ENCODE results near the gene TMEM150C.
A peak's percentile ranks its signal among the peaks of the same experiment; 100 is the strongest.

TMEM150C gene

GRCh38 chr4:82469791-82470345, 91.9 kb downstream of the TMEM150C start:
- DNase-seq = no peak

DNA sequence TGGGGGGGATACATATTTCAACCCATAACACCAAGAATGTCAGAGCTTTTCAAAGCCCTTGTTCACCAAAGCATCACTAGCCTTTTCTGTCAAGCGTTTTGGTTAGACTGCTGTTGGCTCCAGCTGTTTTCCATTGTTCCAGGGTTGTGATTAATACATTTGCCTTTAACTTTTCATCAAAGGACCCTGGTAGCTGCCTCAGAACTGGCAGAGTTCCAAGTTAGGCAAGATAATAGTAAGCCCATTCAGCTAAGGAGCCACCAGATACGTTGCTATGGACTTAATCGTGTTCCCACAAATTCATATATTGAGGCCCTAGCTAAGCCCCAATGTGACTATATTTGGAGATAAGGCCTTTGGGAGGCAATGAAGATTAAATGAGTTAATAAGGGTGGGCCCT, 94.3 kb downstream of the TMEM150C start:
- no peak for DNase-seq

GRCh38 chr4:82463221-82463620, 98.6 kb downstream of the TMEM150C start:
- DNase-seq = no peak

GRCh38 chr4:82462415-82462831, 99.4 kb downstream of the TMEM150C start:
- DNase-seq = peak; percentile 37

DNA sequence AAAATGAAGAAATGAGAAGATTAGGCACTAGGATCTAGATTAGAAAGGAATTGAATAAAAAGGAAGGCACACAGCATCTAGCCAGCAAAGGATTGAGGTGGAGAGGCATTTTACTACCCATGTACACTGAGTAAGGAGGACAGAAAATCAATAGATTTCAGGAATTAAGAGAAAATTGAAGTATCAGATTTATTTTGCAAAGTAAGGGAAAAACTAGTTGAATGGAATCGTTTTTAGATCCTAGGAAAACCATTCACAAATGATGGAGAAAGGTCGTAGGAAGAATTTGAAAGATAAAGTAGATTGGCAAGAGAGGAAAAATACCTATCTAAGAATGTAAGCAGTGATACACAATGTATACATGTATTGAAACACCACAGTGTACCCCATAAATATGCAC, 100.1 kb downstream of the TMEM150C start:
- no peak for DNase-seq

DNA sequence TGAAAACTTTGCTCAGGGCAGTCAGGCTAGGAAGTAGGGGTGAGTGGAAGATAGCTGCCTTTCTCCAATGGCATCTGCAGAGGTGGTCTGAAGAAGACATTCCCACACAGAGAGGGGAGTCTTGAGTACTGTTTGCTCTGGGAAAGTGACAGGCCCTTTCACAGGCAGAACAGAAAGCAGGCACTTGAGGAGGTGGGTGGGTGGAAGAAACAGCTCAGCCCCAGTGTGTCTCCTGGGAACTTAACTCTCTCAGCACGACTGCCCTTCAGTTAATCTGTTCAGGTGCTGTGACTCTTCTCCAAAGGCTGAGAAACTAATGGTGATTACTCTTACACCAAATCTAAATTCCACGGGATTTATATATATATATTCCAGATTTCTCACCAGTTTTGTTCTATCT, 103.1 kb downstream of the TMEM150C start:
- DNase-seq = no peak

GRCh38 chr4:82457266-82457665, 104.5 kb downstream of the TMEM150C start:
- no peak for DNase-seq

DNA sequence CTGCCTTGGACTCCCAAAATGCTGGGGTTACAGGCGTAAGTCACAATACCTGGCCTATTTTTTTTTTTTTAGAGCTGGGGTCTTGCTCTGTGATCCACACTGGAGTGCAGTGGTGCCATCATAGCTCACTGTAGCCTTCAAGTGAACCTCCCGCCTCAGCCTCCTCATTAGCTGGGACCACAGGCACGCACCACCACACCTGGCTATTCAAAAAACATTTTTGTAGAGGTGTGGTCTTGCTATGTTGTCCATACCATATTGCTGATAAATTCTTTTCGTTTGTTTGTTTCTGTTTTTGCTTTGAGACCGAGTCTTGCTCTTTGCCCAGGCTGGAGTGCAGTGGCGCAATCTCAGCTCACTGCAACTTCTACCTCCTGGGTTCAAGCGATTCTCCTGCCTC, 109.8 kb downstream of the TMEM150C start:
- no peak for DNase-seq

DNA sequence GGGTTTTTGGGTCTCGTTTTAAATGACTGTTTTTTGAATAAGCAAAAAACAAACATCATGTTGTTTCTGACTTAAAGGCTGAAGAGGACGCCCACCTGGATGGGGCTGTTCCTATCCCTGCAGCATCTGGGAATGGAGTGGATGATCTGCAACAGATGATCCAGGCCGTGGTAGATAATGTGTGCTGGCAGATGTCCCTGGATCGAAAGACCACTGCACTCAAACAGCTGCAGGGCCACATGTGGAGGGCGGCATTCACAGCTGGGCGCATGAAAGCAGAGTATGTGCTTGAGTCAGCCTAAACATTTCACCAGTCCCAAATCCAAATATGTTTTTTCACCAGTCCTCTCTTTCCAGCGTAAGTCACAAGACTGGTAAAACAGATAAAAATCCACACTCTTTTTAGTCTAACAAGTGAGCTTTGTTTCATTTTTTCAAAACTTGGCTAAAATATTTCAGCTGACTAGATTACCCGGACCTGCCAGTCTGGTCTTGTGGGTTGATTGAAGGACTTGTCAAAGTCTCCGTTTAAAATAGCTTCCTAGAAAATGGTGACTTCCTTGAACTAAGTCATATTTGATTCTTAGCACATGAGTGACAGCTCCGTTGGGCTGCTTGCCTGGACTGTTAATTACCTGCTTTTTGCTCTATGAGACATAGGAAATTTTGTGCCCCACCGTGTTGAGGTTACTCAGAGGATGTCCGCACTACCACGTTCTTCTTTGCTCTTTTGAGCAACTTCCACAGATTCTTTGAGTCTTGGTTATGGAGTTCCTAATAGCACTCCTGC, 110.6 kb downstream of the TMEM150C start:
- DNase-seq = no peak

- DNase-seq = no peak
These were observed 113.9 kb downstream of the TMEM150C start for GRCh38 chr4:82447886-82448285.

DNA sequence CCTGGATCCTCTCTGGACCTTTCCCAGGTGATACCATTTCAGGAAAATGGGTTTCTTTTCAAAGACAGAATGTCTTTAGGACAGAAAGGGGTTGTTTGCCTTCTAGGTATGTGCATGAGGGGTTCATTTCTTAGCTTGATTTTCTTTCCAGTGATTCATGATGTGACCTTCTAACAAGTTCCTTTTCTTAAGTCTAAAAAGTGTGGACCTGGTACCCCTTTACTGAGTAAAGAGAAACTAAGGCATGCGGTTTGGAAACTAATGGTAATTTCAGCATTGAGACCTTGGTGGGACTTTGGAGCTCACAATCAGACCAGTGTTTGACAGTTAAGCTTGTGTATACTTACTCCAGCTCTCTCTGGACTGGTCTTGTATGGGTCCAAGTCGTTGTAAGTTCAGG, 122.7 kb downstream of the TMEM150C start:
- DNase-seq = no peak

- no peak for DNase-seq
These were observed 124.3 kb downstream of the TMEM150C start for GRCh38 chr4:82437285-82438005.

DNA sequence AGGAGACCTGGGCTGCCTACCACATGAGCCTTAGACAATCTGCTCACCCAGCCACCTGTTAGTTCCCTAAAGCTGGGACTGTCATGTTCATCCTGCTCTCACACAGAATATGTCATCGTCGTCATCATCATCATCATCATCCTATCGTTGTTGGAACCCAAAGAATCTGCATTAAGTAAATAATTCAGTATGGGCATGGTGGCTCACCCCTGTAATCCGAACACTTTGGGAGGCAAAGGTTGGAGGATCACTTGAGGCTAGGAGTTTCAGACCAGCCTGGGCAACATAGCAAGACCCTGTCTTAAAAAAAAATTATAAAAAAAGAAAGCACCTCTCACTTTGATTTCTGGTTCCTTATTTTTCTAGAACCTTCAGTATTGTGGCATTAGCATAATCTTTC, 125.0 kb downstream of the TMEM150C start:
- DNase-seq = no peak

- DNase-seq = no peak
These were observed 125.7 kb downstream of the TMEM150C start for GRCh38 chr4:82436130-82436529.

DNA sequence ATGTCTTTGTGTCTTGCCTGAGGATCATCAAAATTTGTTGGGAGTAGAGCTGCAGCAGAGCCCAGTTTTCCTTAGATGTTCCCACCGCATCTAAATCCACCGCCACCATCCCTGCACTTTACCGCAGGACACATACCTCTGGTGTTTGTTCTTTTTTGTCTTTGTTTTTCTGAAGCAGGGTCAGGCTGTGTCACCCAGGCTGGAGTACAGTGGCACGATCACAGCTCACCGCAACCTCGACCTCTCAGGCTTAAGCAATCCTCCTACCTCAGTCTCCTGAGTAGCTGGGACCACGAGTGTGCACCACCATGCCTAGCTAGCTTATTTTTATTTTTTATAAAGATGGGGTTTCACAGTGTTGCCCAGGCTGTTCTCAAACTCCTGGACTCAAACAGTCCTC, 126.8 kb downstream of the TMEM150C start:
- no peak for DNase-seq

DNA sequence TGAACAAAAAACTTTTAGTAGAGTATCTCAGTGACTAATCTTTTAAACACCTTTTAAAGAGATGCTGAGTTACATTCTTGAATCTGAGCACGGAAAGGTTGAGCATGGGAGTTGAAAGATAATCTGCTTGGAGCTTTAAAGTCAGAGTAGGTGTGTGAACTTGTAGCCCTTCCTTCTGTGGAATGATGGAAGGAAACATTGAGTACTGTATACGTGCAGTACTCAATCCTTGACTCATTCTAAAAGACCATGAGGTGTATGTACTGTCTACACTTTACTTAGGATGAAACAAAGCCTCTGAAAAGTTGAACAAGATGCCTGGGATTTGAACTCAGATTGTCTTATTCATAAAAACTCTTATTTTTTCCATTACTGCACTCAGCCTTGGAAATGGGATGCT, 128.0 kb downstream of the TMEM150C start:
- no peak for DNase-seq
